Parathyroid adenoma (tissue), 2 donors: ENCODE results near the gene ENC1.

Experiments
- H2AFZ ChIP-seq: fragments of 300-600 bp; sonication (generic); one replicate; pipeline ENCODE4 v1.7.0; 2017; ENCODE audit warnings: antibody characterized with exemption, mild to moderate bottlenecking
- H3K27ac ChIP-seq: fragments of 300-600 bp; sonication (generic); one replicate; pipeline ENCODE4 v1.7.0; 2017
- H3K27me3 ChIP-seq: fragments of 300-600 bp; sonication (generic); one replicate; pipeline ENCODE4 v1.7.0; 2017; ENCODE audit warnings: low read length; ENCODE audit not compliant: control insufficient read depth, insufficient read depth
- H3K36me3 ChIP-seq: fragments of 300-600 bp; sonication (generic); one replicate; pipeline ENCODE4 v1.7.0; 2017; ENCODE audit warnings: low read length; ENCODE audit not compliant: control insufficient read depth, insufficient read depth
- H3K4me1 ChIP-seq: fragments of 300-600 bp; sonication (generic); one replicate; pipeline ENCODE4 v1.7.0; 2017; ENCODE audit warnings: control low read depth
- H3K4me2 ChIP-seq: fragments of 300-600 bp; sonication (generic); one replicate; pipeline ENCODE4 v1.7.0; 2017; ENCODE audit warnings: low read length
- H3K4me3 ChIP-seq: fragments of 300-600 bp; sonication (generic); one replicate; pipeline ENCODE4 v1.7.0; 2017; ENCODE audit warnings: low read depth, low read length
- H3K79me2 ChIP-seq: fragments of 300-600 bp; sonication (generic); one replicate; pipeline ENCODE4 v1.7.0; 2017; ENCODE audit warnings: control low read depth
- H3K9ac ChIP-seq: fragments of 300-600 bp; sonication (generic); one replicate; pipeline ENCODE4 v1.7.0; 2017; ENCODE audit warnings: mild to moderate bottlenecking
- H3K9me3 ChIP-seq: fragments of 300-600 bp; sonication (generic); one replicate; pipeline ENCODE4 v1.7.0; 2017; ENCODE audit warnings: low read length; ENCODE audit not compliant: control insufficient read depth
- TF ChIP-seq, protein P1 (sequence below): fragments of 300-600 bp; sonication (generic); IDR thresholded peaks from one replicate; pipeline ENCODE4 v1.7.0; 2017; ENCODE audit warnings: antibody characterized with exemption, mild to moderate bottlenecking
- donor health status: primary hyperparathyroidism.

ENC1 gene

DNA sequence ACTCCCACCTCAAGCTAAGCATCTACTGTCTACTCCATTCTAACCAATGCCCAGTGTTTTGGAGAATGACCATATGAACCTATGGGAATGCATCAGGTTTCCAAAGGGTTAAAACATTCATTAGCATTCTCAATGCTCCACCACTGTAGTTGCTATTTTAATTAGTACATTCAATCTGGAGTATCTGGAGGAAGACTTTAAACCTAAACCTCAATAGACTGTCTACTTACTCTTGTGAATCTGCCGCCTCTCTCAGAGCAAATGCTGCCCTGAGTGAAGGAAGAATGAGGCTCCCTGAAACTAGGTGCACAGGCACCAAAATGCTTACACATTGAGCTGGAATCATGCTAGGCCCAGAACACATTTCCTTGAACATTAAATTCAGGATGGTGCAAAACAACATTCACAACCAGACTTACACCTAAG is 2.0 kb downstream of the ENC1 start:
- H2AFZ ChIP-seq: no peak overlapping the region
- H3K27me3 ChIP-seq: no peaks in the 10 kb centered on the region
- H3K36me3 ChIP-seq: peaks cover 10% of the 10 kb centered on the region
- H3K4me3 ChIP-seq: peak overlapping the region; percentile 97
- no peaks in the 10 kb centered on the region for H3K9me3 ChIP-seq
- peak overlapping the region; percentile 5 for H3K9ac ChIP-seq
- peaks cover 23% of the 10 kb centered on the region for H3K4me1 ChIP-seq
- H3K79me2 ChIP-seq: peaks cover 43% of the 10 kb centered on the region
- H3K4me2 ChIP-seq: peak overlapping the region; percentile 94
- TF ChIP-seq, protein P1, sequence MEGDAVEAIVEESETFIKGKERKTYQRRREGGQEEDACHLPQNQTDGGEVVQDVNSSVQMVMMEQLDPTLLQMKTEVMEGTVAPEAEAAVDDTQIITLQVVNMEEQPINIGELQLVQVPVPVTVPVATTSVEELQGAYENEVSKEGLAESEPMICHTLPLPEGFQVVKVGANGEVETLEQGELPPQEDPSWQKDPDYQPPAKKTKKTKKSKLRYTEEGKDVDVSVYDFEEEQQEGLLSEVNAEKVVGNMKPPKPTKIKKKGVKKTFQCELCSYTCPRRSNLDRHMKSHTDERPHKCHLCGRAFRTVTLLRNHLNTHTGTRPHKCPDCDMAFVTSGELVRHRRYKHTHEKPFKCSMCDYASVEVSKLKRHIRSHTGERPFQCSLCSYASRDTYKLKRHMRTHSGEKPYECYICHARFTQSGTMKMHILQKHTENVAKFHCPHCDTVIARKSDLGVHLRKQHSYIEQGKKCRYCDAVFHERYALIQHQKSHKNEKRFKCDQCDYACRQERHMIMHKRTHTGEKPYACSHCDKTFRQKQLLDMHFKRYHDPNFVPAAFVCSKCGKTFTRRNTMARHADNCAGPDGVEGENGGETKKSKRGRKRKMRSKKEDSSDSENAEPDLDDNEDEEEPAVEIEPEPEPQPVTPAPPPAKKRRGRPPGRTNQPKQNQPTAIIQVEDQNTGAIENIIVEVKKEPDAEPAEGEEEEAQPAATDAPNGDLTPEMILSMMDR: no peak
- H3K27ac ChIP-seq: peak overlapping the region; percentile 94

DNA sequence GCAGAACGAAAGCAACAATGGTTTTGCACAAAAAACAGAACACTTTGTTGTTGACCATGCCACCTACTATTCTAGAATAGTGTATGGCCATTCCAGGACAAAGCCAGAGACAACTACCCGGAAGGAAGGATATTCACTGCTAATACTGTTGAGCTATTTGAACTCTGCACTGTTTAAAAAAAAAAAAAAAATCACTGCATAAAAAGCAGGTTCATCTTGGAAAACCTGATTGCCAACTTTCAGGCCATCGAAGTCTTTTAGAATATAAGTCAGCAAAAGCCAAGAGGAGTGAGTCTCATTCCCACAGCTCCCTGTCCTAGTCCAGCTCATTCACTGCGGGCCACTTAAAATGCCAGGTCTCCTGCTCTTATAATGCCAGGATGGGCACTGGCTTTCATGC is 4.0 kb downstream of the ENC1 start:
- Histone ChIP-seq H3K36me3 (peaks cover 10% of the 10 kb centered on the region), H3K4me2 (peak overlapping the region; percentile 94), H3K9me3 (no peaks in the 10 kb centered on the region), H3K27ac (peak overlapping the region; percentile 94), H3K27me3 (no peaks in the 10 kb centered on the region), H3K9ac (no peak overlapping the region), H3K4me3 (peak overlapping the region; percentile 97), H3K79me2 (peaks cover 47% of the 10 kb centered on the region), H2AFZ (no peak overlapping the region), H3K4me1 (peaks cover 14% of the 10 kb centered on the region)
- TF ChIP-seq, protein P1: no peak

DNA sequence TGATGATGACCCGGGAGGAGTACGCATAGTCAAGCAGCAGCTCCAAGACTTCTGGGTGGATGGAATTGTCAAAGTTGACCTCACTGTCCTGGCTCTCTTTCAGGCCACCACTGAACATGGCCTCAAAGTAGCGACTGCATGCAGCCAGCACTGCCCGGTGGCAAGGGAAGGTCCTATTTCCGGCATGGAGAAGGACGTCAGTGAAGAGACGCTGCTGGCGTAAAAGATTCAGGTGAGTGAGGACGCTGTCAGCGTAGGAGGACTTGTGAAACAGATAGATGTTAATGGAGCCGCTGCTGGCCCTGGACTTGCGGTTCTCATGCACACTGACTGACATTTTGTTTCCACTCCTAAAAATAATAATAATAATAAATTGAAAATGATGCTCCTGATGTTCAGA is 4.4 kb downstream of the ENC1 start:
- Histone ChIP-seq H2AFZ (no peak overlapping the region), H3K4me2 (peak overlapping the region; percentile 94), H3K79me2 (peaks cover 47% of the 10 kb centered on the region), H3K36me3 (peaks cover 10% of the 10 kb centered on the region), H3K27ac (peak overlapping the region; percentile 55), H3K27me3 (no peaks in the 10 kb centered on the region), H3K4me1 (peaks cover 16% of the 10 kb centered on the region), H3K4me3 (peak overlapping the region; percentile 97), H3K9ac (no peak overlapping the region), H3K9me3 (no peaks in the 10 kb centered on the region)
- TF ChIP-seq, protein P1: no peak

DNA sequence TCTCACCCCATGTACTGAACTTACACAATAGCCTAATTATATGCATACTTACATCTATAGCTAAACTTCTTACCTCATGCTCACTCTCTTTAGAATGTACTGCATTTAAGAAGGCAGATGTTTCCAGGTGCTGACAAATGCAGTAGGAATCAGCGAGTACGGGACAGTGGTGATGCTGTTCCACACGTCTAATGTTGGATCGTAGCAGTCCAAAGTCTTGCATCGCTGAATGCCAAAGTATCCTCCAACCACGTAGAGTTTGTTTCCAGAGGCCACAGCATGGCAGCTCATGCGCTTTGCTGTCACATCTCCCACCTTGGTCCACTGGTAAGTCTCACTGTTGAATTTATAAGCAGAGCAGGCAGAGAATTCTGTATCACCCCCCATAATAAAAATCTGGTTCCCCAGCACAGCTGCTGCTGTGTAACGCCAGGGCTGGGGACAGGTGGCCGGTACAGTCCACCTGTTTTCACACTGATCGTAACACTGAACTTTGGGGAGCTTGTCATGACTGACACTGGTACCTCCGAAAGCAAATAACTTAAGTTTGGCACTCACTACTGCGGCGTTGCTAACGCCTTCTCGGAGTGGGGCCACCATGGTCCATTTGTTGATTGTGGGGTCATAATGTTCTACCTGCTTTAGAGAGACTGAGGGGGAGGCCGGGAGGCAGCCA is 5.8 kb downstream of the ENC1 start:
- peaks cover 9% of the 10 kb centered on the region for H3K36me3 ChIP-seq
- no peak overlapping the region for H2AFZ ChIP-seq
- peaks cover 19% of the 10 kb centered on the region for H3K4me1 ChIP-seq
- peaks cover 46% of the 10 kb centered on the region for H3K79me2 ChIP-seq
- no peaks in the 10 kb centered on the region for H3K27me3 ChIP-seq
- peak overlapping the region; percentile 97 for H3K4me3 ChIP-seq
- peak overlapping the region; percentile 5 for H3K27ac ChIP-seq
- H3K9me3 ChIP-seq: no peaks in the 10 kb centered on the region
- TF ChIP-seq, protein P1: no peak
- peak overlapping the region; percentile 94 for H3K4me2 ChIP-seq
- no peak overlapping the region for H3K9ac ChIP-seq

DNA sequence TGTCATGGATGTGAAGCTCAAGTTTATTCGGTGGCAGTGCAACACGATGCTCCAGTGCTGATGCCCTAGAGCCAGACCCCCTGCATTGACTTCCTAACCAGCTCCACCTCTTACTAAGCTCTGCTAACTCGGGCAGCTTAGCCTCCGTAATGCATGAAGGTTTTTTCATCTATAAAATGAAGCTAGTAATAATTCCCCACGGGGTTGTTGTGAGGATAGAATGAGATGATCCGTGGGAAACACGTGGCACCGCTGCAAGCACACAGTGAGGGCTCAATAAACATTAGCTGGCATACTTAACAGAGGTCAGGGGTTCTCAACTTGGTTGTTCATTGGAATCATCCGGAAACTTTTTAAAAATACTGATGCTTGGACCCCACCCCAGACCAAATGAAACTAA is 6.8 kb downstream of the ENC1 start:
- H3K9me3 ChIP-seq: no peaks in the 10 kb centered on the region

More for the DNA sequence above, 6.8 kb downstream of the ENC1 start:
- Histone ChIP-seq H3K4me2 (peak overlapping the region; percentile 55), H3K79me2 (peaks cover 42% of the 10 kb centered on the region), H3K4me1 (peaks cover 19% of the 10 kb centered on the region), H3K4me3 (peak overlapping the region; percentile 36), H3K9ac (no peak overlapping the region), H3K27ac (peak overlapping the region; percentile 40), H2AFZ (no peak overlapping the region), H3K36me3 (no peaks in the 10 kb centered on the region), H3K27me3 (no peaks in the 10 kb centered on the region)
- TF ChIP-seq, protein P1: no peak
